Measurements from ENCODE around the gene ICA1.
A peak's percentile ranks its signal among the peaks of the same experiment; 100 is the strongest.
"Not testable (repeated sequence)": the region's sequence is repeated elsewhere in the genome, so short reads cannot be mapped to it uniquely, and the experiment has no call there.

Gene ICA1

GRCh38 chr7:8261711-8262695, at the start of gene ICA1:
TSS of gene ICA1 (minus strand) at chr7:8262167. CDS start at chr7:8235926, 26,241 bp downstream.
- peak; percentile 96 for DNase-seq

DNA sequence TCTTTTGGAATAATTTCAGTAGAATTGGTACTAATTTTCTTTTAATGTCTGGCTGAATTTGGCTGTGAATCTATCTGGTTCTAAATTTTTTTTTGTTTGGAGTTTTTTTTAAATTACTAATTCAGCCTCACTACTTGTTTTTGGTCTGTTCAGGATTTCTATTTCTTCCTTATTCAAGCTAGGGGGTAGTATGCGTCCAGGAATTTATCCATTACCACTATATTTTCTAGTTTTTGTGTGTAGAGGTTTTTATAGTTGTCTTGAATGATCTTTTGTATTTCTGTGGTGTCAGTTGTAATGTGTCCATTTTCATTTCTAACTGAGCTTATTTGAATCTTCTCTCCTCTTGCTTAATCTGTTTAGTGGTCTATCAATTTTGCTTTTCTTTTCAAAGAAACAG, 48.9 kb upstream of the ICA1 start:
- DNase-seq = no peak

DNA sequence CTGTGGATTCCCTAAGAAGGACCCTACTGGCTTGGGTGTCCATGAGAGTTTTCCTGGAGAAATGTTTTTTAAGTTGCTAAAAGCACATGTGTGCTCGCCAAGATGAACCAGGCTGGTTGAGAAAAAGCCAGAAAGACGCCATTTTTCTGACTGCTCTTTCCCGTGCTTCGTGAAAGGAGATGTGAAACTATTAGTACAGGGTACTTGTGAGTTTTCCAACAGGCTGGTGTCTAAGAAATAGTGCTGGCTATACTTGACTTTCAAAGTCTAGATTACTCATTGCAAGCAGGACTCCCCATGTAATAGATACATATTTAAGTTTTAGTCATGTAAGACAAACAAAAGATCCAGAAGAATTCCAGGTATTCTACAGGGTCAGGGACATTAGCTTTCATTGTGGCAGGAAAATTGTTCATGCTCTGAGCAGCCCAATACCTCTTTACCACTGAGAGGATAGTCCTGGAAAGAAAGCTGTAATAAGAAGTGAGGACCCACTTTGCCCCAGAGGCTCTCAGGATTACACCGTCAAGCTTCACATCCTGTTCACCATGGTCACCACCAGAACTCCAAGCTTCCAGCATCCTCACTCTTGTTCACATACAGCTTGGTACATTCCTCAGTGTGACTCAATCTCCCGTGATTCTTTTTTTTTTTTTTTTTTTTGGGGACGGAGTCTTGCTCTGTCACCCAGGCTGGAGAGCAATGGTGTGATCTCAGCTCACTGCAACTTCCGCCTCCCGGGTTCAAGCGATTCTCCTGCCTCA, 43.8 kb upstream of the ICA1 start:
- DNase-seq = no peak

DNA sequence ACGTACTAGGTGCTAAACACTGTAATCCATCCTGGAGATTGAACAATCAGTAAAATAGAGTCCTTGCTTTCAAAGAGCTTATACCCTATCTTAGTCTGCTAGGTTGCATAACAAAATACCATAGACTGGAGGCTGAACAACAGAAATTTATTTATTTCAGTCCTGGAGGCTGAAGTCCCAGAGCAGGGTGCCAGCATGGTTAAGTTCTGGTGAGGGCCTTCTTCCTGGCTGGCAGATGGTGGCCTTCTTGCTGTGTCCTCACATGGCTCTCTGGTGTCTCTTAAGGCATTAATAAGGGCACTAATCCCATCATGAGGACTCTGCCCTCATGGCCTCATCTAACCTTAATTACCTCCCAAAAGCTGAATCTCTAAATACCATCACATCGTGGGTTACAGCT, 43.1 kb upstream of the ICA1 start:
- no peak for DNase-seq

DNA sequence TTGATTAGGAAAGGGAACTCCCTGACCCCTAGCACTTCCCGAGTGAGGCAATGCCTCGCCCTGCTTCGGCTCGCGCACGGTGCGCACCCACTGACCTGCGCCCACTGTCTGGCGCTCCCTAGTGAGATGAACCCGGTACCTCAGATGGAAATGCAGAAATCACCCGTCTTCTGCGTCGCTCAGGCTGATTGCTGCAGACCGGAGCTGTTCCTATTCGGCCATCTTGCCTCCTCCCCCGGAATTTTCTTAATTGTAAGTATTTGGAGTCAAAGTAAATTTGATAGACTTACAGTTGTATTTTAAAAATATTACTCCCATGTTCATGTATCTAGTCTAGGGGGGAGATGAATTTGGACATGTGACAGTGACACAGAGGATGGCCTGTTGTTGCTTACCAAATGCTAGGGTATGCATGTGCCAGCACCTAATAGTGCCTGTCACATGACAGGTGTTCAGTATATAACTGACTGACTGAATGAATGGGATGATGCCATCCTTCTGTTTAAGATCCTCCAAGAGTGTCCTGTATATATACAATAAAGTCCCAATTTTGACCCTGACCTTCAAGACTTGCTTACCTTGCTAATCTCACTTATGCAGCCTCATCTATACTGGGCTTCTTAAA, 42.0 kb upstream of the ICA1 start:
- DNase-seq = no peak

DNA sequence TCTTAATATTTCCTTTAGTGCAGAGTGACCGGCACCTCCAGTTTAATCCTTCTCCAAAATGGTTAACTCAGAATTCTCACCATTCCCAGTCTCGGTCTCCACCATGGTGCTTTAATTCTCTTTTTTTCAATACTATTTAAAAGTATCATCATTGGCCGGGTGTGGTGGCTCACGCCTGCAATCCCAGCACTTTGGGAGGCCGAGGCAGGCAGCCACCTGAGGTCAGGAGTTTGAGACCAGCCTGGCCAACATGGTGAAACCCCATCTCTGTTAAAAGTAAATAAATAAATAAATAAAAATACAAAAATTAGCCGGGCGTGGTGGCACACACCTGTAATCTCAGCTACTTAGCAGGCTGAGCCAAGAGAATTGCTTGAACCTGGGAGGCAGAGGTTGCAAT, 35.1 kb upstream of the ICA1 start:
- not testable (repeated sequence) for DNase-seq

DNA sequence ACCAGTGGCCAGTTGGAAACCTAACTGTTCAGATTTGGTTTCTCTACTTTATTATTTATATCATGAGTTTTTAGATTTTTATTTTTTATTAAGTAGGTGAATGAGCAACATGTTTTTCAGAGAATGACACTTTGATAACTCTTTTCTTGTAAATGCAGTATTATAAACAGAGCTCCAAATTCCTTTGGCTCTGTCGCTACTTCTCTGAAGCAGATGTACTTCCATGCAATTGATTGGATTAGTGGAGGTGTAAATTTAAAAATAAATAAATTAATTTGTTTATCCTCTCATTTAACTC, 34.3 kb upstream of the ICA1 start:
- DNase-seq = no peak

DNA sequence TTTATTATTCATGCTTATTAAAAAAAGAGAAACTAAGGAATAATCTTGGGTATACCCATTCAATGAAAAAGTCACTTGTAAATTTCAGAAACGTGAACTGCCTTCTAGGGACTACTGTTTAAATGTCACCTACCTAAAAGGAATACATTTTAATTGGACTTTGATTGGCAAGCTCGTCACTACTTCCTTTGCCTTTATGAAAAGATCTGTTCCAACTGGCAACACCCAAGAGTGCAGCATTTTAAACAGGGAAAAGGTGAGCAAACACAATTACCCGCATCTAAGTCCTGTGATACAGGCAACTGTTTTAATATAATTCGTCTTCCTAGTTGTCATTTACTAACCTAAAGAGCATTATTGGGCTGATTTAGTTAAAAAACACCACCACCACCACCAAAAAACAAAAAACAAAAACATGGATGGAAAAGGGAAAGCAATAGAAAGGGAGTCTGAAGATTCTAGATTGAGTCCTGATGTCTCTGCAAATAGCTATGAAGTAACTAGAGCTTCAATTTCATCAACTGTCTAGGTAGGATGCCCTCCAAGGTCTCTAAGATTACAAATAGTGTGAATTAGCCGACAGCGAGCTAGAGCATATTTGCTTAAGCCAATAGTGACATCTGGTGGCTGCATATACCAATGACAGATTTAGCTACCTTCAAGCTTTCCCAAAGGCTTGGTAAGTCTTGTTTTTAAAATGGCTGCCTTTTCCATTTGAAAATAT, 33.8 kb upstream of the ICA1 start:
- peak; percentile 94 for DNase-seq

DNA sequence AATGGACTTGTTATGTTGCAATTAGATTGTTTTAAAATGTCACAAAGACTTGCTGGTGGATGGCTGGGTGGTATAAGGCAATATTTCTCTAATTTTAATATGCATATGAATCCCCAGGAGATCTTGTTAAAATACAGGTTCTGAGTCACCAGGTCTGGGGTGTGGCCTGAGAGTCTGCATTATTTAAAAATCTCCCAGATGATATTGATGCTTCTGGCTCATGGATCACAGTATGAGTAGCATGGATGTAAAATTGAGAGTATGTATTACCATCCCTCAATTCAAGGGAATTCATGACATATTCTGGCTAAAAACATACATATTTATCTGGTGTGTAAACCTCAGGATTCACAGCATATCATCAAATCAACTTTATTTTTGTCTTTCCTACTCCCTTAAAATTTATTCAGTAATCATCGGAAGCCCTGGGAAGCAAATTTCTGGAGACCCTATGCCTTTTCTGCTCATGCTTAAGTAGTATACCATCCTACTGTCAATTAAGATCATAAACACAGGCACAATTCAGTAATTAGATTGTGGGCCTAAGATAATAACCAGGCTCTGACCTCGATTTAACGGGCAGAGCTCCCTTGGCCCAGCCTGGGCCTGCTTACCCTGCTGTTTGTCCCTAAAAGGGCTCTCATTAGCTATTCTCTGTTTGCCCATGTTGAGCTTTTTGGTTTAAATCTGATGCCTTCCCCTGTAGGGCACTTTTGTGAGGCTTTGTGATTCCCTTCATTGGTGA, 29.6 kb upstream of the ICA1 start:
- peak; percentile 77 for DNase-seq

GRCh38 chr7:8290645-8291308, 28.8 kb upstream of the ICA1 start:
- DNase-seq = peak; percentile 99

GRCh38 chr7:8286118-8286517, 24.2 kb upstream of the ICA1 start:
- DNase-seq = peak; percentile 40

GRCh38 chr7:8285155-8285554, 23.2 kb upstream of the ICA1 start:
- DNase-seq = peak; percentile 8

DNA sequence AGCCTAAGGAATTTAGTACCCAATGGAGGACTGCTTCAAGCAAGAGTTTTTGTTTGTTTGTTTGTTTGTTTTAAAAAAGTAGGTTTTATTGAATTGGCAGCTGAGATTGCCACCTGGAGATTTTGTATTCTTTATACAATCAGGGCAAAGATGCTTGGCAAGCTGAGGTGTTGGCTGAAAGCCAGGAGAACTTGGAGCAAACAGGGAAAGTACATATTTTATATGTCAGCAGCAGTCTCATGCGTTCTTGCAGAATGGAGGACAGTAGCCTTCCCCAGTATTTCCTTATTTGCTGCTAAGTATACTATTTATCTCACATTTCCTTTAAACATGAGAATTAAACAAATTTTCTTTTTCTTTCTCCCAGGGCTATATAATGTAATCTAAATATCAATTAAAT, 22.6 kb upstream of the ICA1 start:
- DNase-seq = peak; percentile 21

- no peak for DNase-seq
Observed at GRCh38 chr7:8283968-8284367, 22.0 kb upstream of the ICA1 start.

GRCh38 chr7:8282871-8283270, 20.9 kb upstream of the ICA1 start:
- no peak for DNase-seq

DNA sequence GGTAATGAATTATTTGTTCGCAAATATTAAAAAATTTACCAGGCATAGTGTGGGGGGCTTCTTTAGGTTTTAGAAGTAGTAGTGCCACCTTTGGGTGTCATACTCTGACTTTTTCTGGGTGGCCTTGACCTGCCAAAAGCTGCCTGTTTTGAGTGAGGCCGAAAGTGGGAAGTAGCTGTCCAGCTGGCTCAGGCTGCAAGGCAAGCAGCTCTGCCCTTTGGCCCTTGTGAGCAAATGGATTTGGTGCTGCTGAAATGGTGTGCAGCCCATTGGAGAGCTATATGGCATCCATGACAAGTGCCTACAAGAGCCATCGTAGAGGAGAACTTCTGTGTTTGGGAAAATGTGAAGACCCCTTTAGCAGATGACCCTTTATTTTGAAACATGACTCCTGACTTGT, 20.2 kb upstream of the ICA1 start:
- no peak for DNase-seq

DNA sequence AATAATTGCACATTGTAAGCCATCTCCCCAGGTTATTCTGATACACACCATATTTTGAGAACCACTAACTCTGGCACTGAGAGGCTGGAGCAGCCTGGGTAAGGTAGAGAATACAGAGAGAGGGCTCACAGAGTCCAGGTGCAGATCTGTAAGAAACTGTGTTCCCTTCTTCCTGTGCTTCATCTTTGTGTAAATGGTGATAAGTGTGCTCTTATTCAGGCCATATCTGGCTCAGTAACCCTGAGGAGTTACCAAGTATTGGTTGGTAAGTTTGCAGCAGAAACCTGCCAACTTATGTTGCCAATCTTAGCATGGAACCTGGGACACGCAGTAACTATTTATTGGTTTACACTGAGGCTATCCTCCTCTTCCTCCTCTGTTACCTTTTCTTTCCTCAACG, 16.2 kb upstream of the ICA1 start:
- peak; percentile 75 for DNase-seq

DNA sequence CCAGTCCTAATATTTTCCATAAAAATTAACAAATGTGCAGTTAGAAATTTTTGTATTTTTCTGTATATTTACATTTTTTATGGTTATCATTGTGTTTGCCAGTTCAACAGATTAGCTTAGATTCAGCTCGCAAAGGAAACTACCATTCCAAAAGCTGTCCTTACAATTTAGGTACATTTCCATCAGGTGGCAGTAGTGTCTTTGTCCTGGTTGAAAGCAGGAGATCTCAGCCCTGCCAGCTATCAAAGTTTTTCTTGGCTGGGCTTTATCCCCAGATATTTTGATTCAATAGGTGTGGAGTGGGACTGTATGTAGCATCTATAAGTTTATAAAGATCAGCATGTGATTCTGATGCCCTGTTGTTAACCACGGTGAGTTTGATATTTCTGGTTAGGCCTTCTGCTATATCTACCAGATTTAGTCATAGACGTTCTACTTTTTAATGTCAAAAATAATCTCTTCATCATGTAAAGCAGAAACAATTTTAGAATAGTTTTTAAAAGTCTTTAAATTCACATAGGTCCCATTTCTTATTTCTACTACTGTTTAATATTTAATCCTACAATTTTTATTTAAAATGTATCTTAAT, 15.5 kb upstream of the ICA1 start:
- DNase-seq = peak; percentile 86

DNA sequence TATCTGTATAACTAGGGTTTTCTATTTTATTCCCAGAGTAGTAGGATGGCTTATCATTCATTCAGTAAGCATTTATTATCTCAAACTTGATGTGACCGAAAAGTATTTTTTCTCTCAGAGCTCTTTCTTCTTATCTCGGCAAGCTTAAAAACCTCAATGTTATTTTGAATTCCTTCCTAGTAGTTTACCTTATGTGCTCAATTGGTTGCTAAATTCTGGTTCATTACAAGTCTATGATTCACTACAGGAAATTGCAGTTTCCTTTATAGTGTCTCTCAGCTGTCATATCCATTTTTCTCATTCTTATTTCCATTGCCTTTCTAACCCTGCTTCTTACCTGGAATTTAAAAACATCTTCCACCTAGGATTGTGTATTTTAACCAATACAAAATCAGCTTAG, 12.6 kb upstream of the ICA1 start:
- DNase-seq = no peak

DNA sequence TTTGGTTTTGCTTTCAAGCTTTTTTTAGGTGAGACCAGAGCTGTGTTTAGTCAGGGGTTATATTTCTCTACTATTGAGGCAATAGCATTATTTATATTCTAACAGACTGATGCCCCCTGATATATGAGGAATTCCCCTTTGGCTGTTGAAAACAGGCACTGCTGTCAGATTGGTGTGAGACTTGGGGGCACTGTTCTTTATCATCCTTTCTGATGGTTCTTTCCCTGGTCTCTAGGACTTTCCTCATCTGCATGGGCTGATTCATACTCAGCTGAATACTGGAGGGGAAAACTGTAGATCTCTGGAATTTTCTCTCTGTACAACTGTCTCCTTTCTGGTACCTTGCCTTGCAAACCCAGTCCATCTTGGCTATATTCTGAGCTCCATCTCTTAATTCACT, 10.0 kb upstream of the ICA1 start:
- DNase-seq = no peak

GRCh38 chr7:8263048-8263447, 1.1 kb upstream of the ICA1 start:
- DNase-seq = peak; percentile 43
